HG03025 (cell line): Measurements from ENCODE around the gene STKLD1.

ENCODE experiments used
- ATAC-seq: cut with Tn5 transposase; IDR thresholded peaks from one replicate; pipeline ENCODE4 v1.9.1; 2021; ENCODE audit warnings: mild to moderate bottlenecking, moderate library complexity; ENCODE audit not compliant: unreplicated experiment, low FRiP score

The STKLD1 gene

GRCh38 chr9:133404454-133405002 is 28.4 kb downstream of the STKLD1 start:
- ATAC-seq, result no peak

DNA sequence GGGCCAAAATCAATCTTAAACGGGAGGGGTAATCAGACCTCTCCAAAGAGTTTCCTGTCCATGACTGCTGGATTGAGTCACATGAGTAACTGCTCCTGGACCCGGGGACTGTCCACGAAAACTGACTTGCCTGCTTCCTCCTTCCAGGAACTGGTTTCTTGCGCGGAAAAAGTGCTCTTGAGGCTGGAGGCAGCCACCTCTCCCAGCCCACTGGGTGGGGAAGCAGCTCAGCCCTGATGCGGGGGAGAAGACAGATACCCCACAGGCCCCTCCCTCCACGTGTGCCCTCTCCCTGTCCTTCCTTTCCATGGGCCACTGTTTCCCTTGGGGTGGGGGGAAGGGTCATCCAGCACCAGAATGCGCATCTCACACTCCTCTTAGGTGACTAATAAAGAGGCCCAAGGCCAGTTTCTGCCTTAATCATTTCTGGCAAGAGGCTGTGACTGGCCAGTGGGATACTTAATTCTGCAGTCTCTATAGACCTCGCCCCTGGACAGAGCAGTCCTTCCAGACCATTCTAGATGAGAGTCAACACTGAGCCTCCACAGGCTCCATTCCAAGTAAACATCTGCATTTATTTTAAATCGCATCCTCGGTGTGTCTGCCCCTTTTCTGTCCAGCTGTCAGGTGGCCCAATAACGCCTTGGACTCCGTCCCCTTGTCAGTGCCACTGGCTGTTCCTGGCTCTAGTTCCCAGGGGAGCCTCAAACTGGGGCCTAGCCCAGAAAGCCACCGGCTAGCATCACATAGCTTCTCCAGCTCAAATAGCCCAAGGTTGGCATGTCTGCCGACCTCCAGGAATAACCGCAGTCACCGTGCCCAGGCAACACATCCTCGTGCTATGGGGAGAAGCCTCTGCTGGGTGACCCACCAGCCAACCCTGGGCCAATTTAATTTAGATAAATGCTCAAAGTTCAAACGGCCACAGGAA is 29.6 kb downstream of the STKLD1 start:
- no peak for ATAC-seq

GRCh38 chr9:133406480-133407307 is 30.5 kb downstream of the STKLD1 start:
- no peak for ATAC-seq

- ATAC-seq, result no peak
These were observed 31.9 kb downstream of the STKLD1 start for GRCh38 chr9:133408042-133408441.

- no peak for ATAC-seq
These were observed 39.0 kb downstream of the STKLD1 start for GRCh38 chr9:133415170-133415569.

DNA sequence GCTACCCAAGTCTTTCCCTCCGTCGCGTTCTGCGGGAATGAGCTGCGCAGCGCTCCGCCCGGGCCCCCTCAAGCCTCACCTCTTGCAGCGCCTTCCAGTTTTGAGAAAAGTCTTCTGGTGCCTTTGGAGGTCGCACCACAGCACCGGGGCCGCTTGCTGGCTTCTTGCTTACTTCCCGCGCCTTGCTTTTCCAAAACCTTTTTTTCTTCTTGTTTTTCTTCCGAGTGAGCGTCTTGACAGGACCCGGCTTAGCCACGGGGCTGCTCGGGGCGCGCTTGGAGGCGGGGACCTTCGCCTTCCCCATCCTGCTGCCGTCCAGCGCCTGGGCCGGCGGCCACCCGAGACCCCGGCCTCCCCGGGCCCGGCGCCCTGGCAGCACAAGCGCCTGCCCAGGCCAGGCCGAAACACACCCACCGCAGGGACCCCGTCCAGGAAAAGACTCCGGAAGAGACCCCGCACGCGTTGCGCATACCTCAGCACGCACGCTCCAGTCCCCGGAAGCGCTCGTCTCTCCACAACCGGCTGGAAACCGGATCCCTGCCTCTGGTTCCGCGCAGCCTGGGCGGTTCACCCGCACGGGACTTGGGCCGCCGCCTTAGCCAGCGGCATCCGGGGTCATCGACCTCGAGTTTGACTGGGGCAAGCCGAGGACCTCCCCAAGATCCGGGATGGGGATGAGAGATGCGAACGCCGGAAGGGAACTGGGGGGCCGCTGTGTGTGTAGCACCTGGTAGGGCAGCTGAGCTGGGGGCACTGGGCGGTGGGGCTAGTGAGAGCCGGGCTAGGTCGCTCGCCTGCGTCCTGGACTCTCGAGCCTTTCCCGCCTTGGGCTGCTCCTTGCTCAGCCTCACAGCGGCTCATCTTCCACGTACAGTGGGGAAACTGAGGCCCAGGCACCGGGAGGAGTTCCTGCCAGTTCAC is 41.6 kb downstream of the STKLD1 start, which contains the start of gene REXO4:
Gene REXO4 (minus strand): TSS at position 470 of the 921 bp plus-strand sequence. CDS start 166 bp downstream, at position 304.
- peak; percentile 54 for ATAC-seq

GRCh38 chr9:133419005-133419404 is 42.8 kb downstream of the STKLD1 start:
- no peak for ATAC-seq

GRCh38 chr9:133420392-133420827 is 44.2 kb downstream of the STKLD1 start:
- no peak for ATAC-seq

- ATAC-seq, result no peak
These were observed 45.7 kb downstream of the STKLD1 start, which contains the start of gene ADAMTS13 for GRCh38 chr9:133421615-133422542. ADAMTS13 (plus strand) TSS chr9:133422367; CDS start chr9:133422444, 77 bp downstream.

- ATAC-seq, result no peak
These were observed 47.0 kb downstream of the STKLD1 start for GRCh38 chr9:133423216-133423615.

DNA sequence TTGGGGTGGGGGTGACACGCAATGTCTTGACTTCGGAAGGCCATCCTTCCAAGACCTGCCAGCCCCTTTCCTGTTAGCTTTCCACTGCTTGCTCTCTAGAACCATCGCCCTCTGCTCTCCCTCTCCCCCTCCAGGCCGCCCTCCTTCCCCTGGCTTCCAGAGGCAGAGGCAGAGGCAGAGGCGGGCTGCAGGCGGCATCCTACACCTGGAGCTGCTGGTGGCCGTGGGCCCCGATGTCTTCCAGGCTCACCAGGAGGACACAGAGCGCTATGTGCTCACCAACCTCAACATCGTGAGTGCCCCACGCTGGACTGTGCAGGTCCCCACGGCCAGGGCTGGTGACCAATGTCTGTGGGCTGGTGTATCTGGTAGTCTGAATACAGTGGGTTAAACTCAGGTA is 48.0 kb downstream of the STKLD1 start:
- no peak for ATAC-seq

- ATAC-seq, result no peak
These were observed 49.0 kb downstream of the STKLD1 start for GRCh38 chr9:133425049-133425632.

DNA sequence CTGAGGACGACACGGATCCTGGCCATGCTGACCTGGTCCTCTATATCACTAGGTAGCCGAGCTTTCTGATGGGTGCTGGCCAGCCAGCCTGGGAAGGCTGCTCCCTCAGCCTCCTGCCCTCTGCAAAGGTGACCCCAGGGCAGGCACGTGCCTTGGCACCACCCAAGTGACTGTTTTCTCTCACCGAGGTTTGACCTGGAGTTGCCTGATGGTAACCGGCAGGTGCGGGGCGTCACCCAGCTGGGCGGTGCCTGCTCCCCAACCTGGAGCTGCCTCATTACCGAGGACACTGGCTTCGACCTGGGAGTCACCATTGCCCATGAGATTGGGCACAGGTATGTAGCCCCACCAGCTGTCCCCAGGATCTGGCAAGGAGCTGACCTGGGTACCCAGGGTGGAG is 49.8 kb downstream of the STKLD1 start:
- ATAC-seq, result no peak

- no peak for ATAC-seq
These were observed 51.6 kb downstream of the STKLD1 start for GRCh38 chr9:133427658-133428348.

DNA sequence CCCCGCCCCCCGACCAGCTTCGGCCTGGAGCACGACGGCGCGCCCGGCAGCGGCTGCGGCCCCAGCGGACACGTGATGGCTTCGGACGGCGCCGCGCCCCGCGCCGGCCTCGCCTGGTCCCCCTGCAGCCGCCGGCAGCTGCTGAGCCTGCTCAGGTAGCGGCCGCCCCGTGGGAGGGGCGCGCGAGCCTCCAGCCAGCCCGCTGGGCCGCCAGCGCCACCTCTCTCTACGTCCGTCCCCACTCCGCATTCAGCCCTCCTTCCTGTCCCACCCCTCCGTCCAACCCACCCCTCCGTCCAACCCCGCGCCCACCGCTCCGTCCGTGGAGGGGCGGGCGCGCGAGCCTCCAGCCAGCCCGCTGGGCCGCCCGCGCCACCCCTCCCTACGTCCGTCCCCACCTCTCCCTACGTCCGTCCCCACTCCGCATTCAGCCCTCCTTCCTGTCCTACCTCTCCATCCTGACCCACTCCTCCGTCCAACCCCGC is 52.5 kb downstream of the STKLD1 start:
- no peak for ATAC-seq

DNA sequence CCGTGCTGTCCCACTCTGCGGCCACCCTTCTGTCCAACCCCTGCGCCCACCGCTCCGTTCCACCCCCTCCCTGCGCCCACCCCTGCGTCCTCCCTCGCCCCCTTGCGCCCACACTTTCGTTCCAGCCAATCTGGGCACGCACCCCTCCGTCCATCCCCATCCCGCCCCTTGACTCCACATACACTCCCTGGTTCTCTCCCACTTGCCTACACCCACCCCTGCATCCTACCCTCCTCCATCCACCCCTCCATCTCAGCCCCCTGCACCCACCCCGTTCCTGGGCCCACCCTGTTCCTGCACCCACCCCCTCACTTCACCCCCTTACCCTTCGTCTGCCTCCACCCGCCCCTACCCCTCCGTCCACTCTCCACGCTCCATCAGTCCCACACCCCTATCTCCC is 53.0 kb downstream of the STKLD1 start:
- ATAC-seq, result no peak

GRCh38 chr9:133429641-133430161 is 53.5 kb downstream of the STKLD1 start:
- ATAC-seq, result no peak
